Activated naive CD8-positive, alpha-beta T cell treated with anti-CD3 and anti-CD28 coated beads for 36 hours (primary cell): ENCODE data around the gene THAP3. TPM values are rescaled to one million over a fixed set of nuclear protein-coding genes. Genes with fewer than 3 reads are reported as not detected.

Experiments
- DNase-seq: peaks from one replicate; pipeline ENCODE4 v3.0.0; 2021
- H3K27ac Mint-ChIP-seq: one replicate; pipeline ENCODE4 v1.8.0; 2022; ENCODE audit warnings: mild to moderate bottlenecking, moderate library complexity, mixed read lengths
- H3K27me3 Mint-ChIP-seq: one replicate; pipeline ENCODE4 v1.8.0; 2022; ENCODE audit warnings: mild to moderate bottlenecking, mixed read lengths
- H3K36me3 Mint-ChIP-seq: one replicate; pipeline ENCODE4 v1.8.0; 2021; ENCODE audit warnings: mild to moderate bottlenecking, mixed read lengths
- H3K4me1 Mint-ChIP-seq: one replicate; pipeline ENCODE4 v1.8.0; 2021; ENCODE audit warnings: mixed read lengths
- H3K4me3 Mint-ChIP-seq: one replicate; pipeline ENCODE4 v1.8.0; 2022; ENCODE audit warnings: mild to moderate bottlenecking, moderate library complexity, mixed read lengths
- H3K9me3 Mint-ChIP-seq: one replicate; pipeline ENCODE4 v1.8.0; 2022; ENCODE audit warnings: mixed read lengths
- total RNA-seq, 2 experiments: library from RNA; stranded (reverse); gene quantifications; one replicate each; pipeline ENCODE4 v1.2.3, GENCODE V29; 2021

THAP3 gene
- total RNA-seq, 2 experiments from 2014 or later, result 16.2 to 16.4 TPM

DNA sequence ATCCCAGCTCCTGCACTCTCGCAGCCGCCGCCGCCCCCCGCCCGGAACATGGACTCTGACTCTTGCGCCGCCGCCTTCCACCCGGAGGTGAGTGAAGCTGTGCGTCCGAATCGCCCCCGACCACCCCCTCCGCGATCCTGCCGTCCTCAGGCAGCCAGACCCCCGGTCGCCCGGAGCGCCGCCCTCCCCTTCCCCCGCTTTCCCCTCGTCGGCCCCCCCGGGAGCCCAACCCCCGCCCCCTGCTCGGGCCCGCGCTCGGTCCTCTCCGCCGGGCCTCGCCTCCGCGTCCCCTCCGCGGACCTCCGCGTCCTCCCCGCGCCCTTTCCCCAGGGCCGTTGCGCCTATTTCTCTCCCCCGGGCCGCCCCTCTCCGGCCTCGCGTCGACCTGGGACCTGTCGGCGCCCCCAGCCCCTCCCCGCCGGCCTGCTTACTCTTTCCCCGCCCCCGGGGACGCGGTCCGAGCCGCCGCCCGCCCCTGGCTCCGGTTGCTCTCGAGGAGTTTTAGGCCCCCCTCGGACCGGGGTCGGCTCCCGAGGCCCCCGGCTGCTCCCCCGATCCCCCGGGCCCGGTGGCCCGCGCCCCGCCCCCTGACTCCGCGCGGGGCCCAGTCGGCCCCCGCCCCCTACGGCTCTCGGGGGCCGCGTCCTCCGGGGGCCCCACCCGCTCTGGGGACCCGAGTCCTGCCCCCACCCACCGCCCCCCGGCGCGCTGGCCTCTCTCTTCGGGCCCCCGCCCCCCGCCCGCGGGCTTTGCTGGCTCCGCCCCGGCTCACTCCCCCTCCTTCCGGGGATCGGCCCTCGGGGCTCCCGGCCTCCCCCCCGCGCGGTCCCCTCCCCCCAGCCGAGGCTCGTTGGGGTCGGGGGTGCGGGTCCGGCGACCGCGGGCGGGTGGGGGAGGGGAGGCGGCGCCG is 10.4 kb upstream of the THAP3 start:
- Mint-ChIP-seq H3K9me3 (no peaks in the 10 kb centered on the region), H3K27ac (peak overlapping the region; percentile 45), H3K4me1 (peaks cover 17% of the 10 kb centered on the region), H3K36me3 (peaks cover 11% of the 10 kb centered on the region), H3K4me3 (peak overlapping the region; percentile 70), H3K27me3 (no peaks in the 10 kb centered on the region)
- peak; percentile 72 for DNase-seq

DNA sequence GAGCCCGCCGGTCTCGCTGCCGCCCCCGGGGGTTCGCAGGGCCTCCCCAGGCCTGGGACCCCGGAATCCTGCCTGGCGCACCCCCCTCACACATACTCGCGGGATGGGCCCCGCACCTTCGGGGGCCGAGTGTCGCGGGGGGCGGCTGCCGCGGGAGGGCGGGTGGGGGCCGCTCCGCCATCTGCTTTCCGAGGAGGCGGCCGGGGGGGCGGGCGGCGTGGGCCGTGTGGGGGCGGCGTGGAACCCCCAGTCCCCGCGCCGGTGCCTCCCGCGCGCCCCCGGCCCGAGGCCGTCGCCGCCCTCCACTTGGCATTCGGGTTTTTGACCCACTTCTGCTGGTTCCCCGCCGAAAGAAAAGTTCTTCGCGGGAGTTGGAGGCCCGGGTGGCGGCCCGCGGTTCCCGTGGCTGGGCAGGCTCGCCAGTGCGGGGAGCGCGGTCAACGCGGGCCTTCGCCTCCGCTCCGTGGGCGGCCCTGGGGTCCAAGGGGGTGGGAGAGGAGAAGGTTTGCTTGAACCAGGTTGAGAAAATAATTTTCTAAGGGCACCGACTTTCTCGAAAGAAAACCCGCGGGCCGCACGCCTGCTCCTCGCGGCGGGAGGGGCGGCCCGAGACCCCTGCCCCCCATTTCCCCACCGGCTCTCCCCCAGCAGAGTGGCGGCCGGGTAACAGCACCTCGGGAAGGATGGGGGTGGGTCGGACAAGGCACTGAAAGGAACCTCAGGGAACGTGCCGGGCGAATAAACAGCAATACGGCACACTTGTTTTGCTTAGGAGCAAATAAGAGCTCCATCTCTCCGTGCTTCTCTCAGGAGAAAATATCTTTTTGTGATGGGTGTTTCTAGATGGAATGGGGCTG is 9.5 kb upstream of the THAP3 start:
- DNase-seq, result no peak
- peaks cover 13% of the 10 kb centered on the region for H3K36me3 Mint-ChIP-seq
- H3K4me3 Mint-ChIP-seq, result peak overlapping the region; percentile 77
- H3K27me3 Mint-ChIP-seq, result no peaks in the 10 kb centered on the region
- peaks cover 17% of the 10 kb centered on the region for H3K4me1 Mint-ChIP-seq
- H3K9me3 Mint-ChIP-seq, result no peaks in the 10 kb centered on the region
- no peak overlapping the region for H3K27ac Mint-ChIP-seq

GRCh38 chr1:6619045-6619444 is 5.6 kb upstream of the THAP3 start:
- Mint-ChIP-seq H3K4me1 (peaks cover 8% of the 10 kb centered on the region), H3K36me3 (peaks cover 17% of the 10 kb centered on the region), H3K27me3 (no peaks in the 10 kb centered on the region), H3K4me3 (no peak overlapping the region), H3K9me3 (no peaks in the 10 kb centered on the region), H3K27ac (no peak overlapping the region)
- DNase-seq, result no peak

GRCh38 chr1:6621429-6622391 is 3.0 kb upstream of the THAP3 start:
- Mint-ChIP-seq H3K27me3 (no peaks in the 10 kb centered on the region), H3K36me3 (peaks cover 19% of the 10 kb centered on the region), H3K27ac (no peak overlapping the region), H3K4me3 (no peak overlapping the region), H3K4me1 (peaks cover 14% of the 10 kb centered on the region), H3K9me3 (no peaks in the 10 kb centered on the region)
- no peak for DNase-seq

- no peak overlapping the region for H3K4me3 Mint-ChIP-seq
- DNase-seq, result no peak
- H3K9me3 Mint-ChIP-seq, result no peaks in the 10 kb centered on the region
- H3K27me3 Mint-ChIP-seq, result no peaks in the 10 kb centered on the region
- no peak overlapping the region for H3K27ac Mint-ChIP-seq
- peaks cover 18% of the 10 kb centered on the region for H3K36me3 Mint-ChIP-seq
- peaks cover 20% of the 10 kb centered on the region for H3K4me1 Mint-ChIP-seq
Measured at GRCh38 chr1:6622396-6623152, 2.1 kb upstream of the THAP3 start.

DNA sequence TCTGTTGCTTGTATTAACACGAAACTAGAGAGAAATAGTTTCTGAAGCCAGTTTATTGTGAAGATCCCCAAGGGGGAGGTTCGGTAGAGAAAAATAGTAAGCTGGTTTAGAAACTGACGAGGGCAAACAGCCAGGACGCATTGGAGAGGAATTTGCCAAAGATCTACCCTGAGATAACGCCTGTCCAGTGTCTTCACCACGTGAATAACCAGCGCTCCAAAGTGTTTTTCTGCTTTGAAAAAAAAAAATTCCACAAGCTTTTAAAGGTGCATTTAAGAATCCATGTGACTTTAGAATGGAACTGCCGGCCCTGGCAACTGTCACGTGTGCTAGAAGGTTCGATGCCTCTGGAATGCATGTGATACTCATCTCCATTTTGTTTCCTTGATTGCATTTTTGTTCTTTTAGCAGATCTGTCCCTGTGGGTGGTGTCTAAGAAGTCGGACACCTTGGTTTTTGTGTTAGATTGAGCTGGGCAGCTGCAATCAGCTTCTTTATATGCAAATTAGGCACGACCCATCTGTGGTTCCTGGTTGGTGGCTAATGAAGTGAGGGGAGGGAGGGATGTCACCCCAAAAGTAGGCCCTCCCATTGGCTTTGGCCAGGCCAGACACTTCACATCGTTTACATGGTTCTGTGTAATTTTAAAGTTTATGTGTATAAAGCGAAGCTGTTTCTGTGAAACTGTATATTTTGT is 1.3 kb upstream of the THAP3 start:
- Mint-ChIP-seq H3K4me3 (no peak overlapping the region), H3K36me3 (peaks cover 21% of the 10 kb centered on the region)
- DNase-seq, result no peak

GRCh38 chr1:6625584-6626149 is 999 bp downstream of the THAP3 start:
- Mint-ChIP-seq H3K36me3 (peaks cover 17% of the 10 kb centered on the region), H3K4me3 (peak overlapping the region; percentile 89), H3K4me1 (peaks cover 23% of the 10 kb centered on the region), H3K27ac (peak overlapping the region; percentile 72), H3K9me3 (no peaks in the 10 kb centered on the region), H3K27me3 (no peaks in the 10 kb centered on the region)
- DNase-seq, result no peak

More for the DNA sequence above, 1.3 kb upstream of the THAP3 start:
- H3K4me1 Mint-ChIP-seq, result peaks cover 23% of the 10 kb centered on the region
- no peak overlapping the region for H3K27ac Mint-ChIP-seq
- no peaks in the 10 kb centered on the region for H3K27me3 Mint-ChIP-seq
- H3K9me3 Mint-ChIP-seq, result no peaks in the 10 kb centered on the region

GRCh38 chr1:6627031-6627430 is 2.4 kb downstream of the THAP3 start:
- Mint-ChIP-seq H3K27me3 (no peaks in the 10 kb centered on the region), H3K36me3 (peaks cover 17% of the 10 kb centered on the region), H3K27ac (peak overlapping the region; percentile 16), H3K4me3 (peak overlapping the region; percentile 89), H3K9me3 (no peaks in the 10 kb centered on the region), H3K4me1 (peaks cover 23% of the 10 kb centered on the region)
- DNase-seq, result no peak

DNA sequence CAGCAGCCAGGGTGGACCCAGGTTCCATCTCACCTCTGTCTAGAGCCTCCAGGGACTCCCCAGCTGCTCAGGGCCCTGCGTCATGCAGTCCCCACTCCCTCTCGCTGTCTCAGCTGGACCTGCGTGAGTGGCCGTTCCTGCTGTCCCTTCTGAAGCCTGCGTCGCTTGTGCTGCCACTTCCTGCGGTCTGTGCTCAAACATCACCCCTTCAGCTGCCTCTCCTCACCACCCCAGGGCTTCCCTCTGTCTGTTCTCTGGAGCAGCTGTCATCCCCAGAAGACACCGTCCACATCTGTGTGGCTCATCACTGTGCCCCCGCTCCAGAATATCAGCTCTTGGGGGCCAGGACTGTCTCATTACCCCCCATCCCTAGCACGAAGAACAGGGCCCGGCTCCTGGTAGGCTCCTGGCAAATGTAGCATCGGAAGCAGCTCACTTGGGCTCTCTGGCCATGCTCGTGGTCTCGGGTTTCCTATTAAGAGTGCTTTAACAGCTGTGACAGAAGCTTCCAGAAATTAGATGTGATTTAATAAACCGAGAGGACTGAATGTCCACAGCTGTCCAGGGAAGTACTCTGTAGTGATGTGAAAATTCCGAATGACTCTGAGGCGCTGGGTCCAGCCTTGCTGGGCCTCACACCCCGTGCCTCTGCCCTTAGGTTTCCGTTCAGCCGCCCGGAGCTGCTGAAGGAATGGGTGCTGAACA is 3.3 kb downstream of the THAP3 start:
- Mint-ChIP-seq H3K4me3 (no peak overlapping the region), H3K27ac (no peak overlapping the region), H3K4me1 (peaks cover 23% of the 10 kb centered on the region), H3K9me3 (no peaks in the 10 kb centered on the region), H3K27me3 (no peaks in the 10 kb centered on the region), H3K36me3 (peaks cover 17% of the 10 kb centered on the region)
- DNase-seq, result no peak

GRCh38 chr1:6628971-6629479 is 4.4 kb downstream of the THAP3 start:
- H3K4me1 Mint-ChIP-seq, result peaks cover 23% of the 10 kb centered on the region
- H3K4me3 Mint-ChIP-seq, result no peak overlapping the region
- no peak overlapping the region for H3K27ac Mint-ChIP-seq
- H3K9me3 Mint-ChIP-seq, result no peaks in the 10 kb centered on the region
- peaks cover 17% of the 10 kb centered on the region for H3K36me3 Mint-ChIP-seq
- no peaks in the 10 kb centered on the region for H3K27me3 Mint-ChIP-seq
- no peak for DNase-seq

DNA sequence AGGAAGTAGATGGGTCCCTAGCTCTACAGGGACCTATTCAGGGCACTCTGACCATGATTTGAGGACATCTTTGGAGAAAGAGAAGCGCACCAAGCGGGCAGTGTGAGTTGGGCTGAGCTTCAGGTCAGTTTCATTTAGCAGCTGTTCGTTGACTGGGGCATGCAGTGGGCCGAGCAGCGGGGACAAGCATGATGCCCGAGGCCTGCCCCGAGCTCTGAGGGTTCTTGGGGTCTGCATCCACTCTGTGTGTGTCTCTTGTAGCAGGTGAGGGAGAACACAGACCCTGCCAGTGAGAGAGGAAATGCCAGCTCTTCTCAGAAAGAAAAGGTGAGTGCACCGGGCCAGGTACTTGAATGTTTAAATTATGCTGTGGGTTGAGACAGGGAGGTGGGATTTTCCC is 5.4 kb downstream of the THAP3 start:
- H3K36me3 Mint-ChIP-seq, result peaks cover 13% of the 10 kb centered on the region
- H3K27me3 Mint-ChIP-seq, result no peaks in the 10 kb centered on the region
- no peak for DNase-seq
- peaks cover 20% of the 10 kb centered on the region for H3K4me1 Mint-ChIP-seq
- no peak overlapping the region for H3K27ac Mint-ChIP-seq
- no peaks in the 10 kb centered on the region for H3K9me3 Mint-ChIP-seq
- H3K4me3 Mint-ChIP-seq, result no peak overlapping the region

- Mint-ChIP-seq H3K9me3 (no peaks in the 10 kb centered on the region), H3K27ac (no peak overlapping the region), H3K4me1 (peaks cover 17% of the 10 kb centered on the region), H3K27me3 (no peaks in the 10 kb centered on the region), H3K36me3 (peaks cover 13% of the 10 kb centered on the region), H3K4me3 (no peak overlapping the region)
- no peak for DNase-seq
Measured at GRCh38 chr1:6631058-6631457, 6.4 kb downstream of the THAP3 start.
